ENCODE data around the gene USP8. TPM values are rescaled to one million over a fixed set of nuclear protein-coding genes. Genes with fewer than 3 reads are reported as not detected.

USP8 gene
- total and polyA plus RNA-seq, 2 of the 4 experiments (the other 2 are of a cell fraction): 25.4 to 52.2 TPM

- H3K56ac ChIP-seq (ENCODE audit: extremely low read depth, insufficient read depth, low read length): no peak overlapping the region
- CTCF ChIA-PET: interaction anchor here (1.0 kb wide), 1 partner anchor 22 kb away, joined by 3 read pairs; no protein-coding TSS in a partner anchor
- BruUV-seq (replicated peaks): no TSS peak
- H3K4ac ChIP-seq (ENCODE audit: low read depth, low read length): no peak overlapping the region
- H2AFZ ChIP-seq (replicated peaks; ENCODE audit: low read length, poor library complexity): no peak overlapping the region
- no peaks in the 10 kb centered on the region for H3K9me3 ChIP-seq (ENCODE audit: control insufficient read depth, insufficient read depth, low read length)
- no peak overlapping the region for H2AK9ac ChIP-seq (replicated peaks; ENCODE audit: low read depth, low read length, poor library complexity)
- H3K27ac ChIP-seq (ENCODE audit: insufficient read depth, low read length): no peak overlapping the region
- H4K8ac ChIP-seq (ENCODE audit: low read depth in 2 of 2, low read length in 2 of 2): no peak overlapping the region
- H2BK5ac ChIP-seq (ENCODE audit: low read depth, low read length, poor library complexity, severe bottlenecking): no peak overlapping the region
- no peak overlapping the region for H3K18ac ChIP-seq (ENCODE audit: low read depth, low read length)
- H3K4me1 ChIP-seq (ENCODE audit: control insufficient read depth, insufficient read depth, low read length): no peaks in the 10 kb centered on the region
- POLR2A ChIA-PET (ENCODE audit: unreplicated experiment): no interaction called here
- H4K91ac ChIP-seq (ENCODE audit: insufficient read depth, low read depth, low read length): no peak overlapping the region
- H3K4me3 ChIP-seq (ENCODE audit: insufficient read depth, low read depth, low read length): no peak overlapping the region
- ATAC-seq (ENCODE audit: low read depth): no peak
- H3K23ac ChIP-seq (ENCODE audit: low read depth, low read length): no peak overlapping the region
- no peaks in the 10 kb centered on the region; the same call in 1 of the 2 replicates for H3K27me3 ChIP-seq (ENCODE audit: control insufficient read depth, insufficient read depth, low read length)
- H3K9me1 ChIP-seq (ENCODE audit: insufficient read depth, low read length): no peaks in the 10 kb centered on the region
- no peak overlapping the region for H2BK20ac ChIP-seq (ENCODE audit: low read depth, low read length)
- dilution Hi-C loops (cut with HindIII; ENCODE audit: low sequenced_read_pairs, unreplicated experiment): no loop called here
- H3K9ac ChIP-seq (ENCODE audit: low read depth, low read length): no peak overlapping the region
- H3K79me1 ChIP-seq (ENCODE audit: low read depth in 1 of 2, low read length in 2 of 2): no peaks in the 10 kb centered on the region
- H4K20me1 ChIP-seq (ENCODE audit: insufficient read depth, low read length): no peaks in the 10 kb centered on the region
- no peak overlapping the region for H4K5ac ChIP-seq (ENCODE audit: low read depth, low read length)
- H2BK15ac ChIP-seq (ENCODE audit: low read depth, low read length): no peak overlapping the region
- in situ Hi-C loops (cut with MboI; ENCODE audit: low sequenced_read_pairs): no loop called here
- TF ChIP-seq CHD1 (IDR thresholded peaks at IDR 0.05; ENCODE audit: low read depth, low read length) (no peak), RCOR1 (IDR thresholded peaks at IDR 0.05; ENCODE audit: insufficient replicate concordance, low read length) (no peak), MAZ (IDR thresholded peaks at IDR 0.05; ENCODE audit: borderline replicate concordance, low read depth, low read length) (no peak), BHLHE40 (IDR thresholded peaks at IDR 0.05; ENCODE audit: low read depth, low read length) (no peak), MAFK (IDR thresholded peaks at IDR 0.05; ENCODE audit: low read depth, low read length) (no peak), RAD21 (IDR thresholded peaks at IDR 0.05; ENCODE audit: low read length) (no peak), MXI1 (IDR thresholded peaks at IDR 0.05; ENCODE audit: borderline replicate concordance, low read depth, low read length) (no peak), SMC3 (IDR thresholded peaks at IDR 0.05; ENCODE audit: low read depth, low read length) (no peak), ELK1 (IDR thresholded peaks at IDR 0.05; ENCODE audit: borderline replicate concordance, low read depth, low read length) (no peak)
- no peaks in the 10 kb centered on the region for H3K36me3 ChIP-seq (ENCODE audit: control insufficient read depth, insufficient read depth, low read length)
- H3K4me2 ChIP-seq (ENCODE audit: low read depth, low read length): no peak overlapping the region
- no peak overlapping the region for H3K14ac ChIP-seq (replicated peaks; ENCODE audit: low read depth, low read length)
- DNase-seq: no peak
- H2AK5ac ChIP-seq (ENCODE audit: low read depth, low read length): no peak overlapping the region
- WGBS, 2 experiments (ENCODE audit: extremely low coverage in 2 of 2, insufficient read length in 1 of 2): no CpG with 5 or more reads among the region's 4 CpGs
- H2BK120ac ChIP-seq (ENCODE audit: low read depth, low read length): no peak overlapping the region
- intact Hi-C loops (cut with micrococcal nuclease): no loop called here
These were observed 33.5 kb upstream of the USP8 start for GRCh38 chr15:50390554-50391264.
